OCI-LY1 (cell line): ENCODE data around the gene ATP11A.

Source experiments
- H2AFZ ChIP-seq: fragments of 200-600 bp; sonication (generic), shearing (Covaris generic); 2 replicates; pipeline ENCODE4 v1.6.0; 2014; ENCODE audit warnings: antibody characterized with exemption, mild to moderate bottlenecking, low read length
- H3F3A ChIP-seq: fragments of 200-600 bp; sonication (generic), shearing (Covaris generic); 2 replicates; pipeline ENCODE4 v1.6.0; 2014; ENCODE audit warnings: mild to moderate bottlenecking, antibody characterized with exemption, low read length, moderate library complexity; ENCODE audit not compliant: insufficient read depth
- H3K27ac ChIP-seq: fragments of 200-600 bp; sonication (generic); 2 replicates; pipeline ENCODE4 v1.5.1; 2014; ENCODE audit warnings: low read length, mixed run types, mild to moderate bottlenecking, low read depth; ENCODE audit not compliant: poor library complexity, severe bottlenecking
- H3K27me3 ChIP-seq: fragments of 200-600 bp; sonication (generic); 2 replicates; pipeline ENCODE4 v1.6.0; 2014; ENCODE audit warnings: antibody characterized with exemption, mild to moderate bottlenecking, low read length, moderate library complexity; ENCODE audit not compliant: insufficient read depth
- H3K36me3 ChIP-seq: fragments of 200-600 bp; sonication (generic); 2 replicates; pipeline ENCODE4 v1.6.1; 2014; ENCODE audit warnings: mild to moderate bottlenecking, antibody characterized with exemption, low read length, moderate library complexity, mixed read lengths; ENCODE audit not compliant: insufficient read depth
- H3K4me1 ChIP-seq: fragments of 200-600 bp; sonication (generic); 2 replicates; pipeline ENCODE4 v1.5.1; 2014; ENCODE audit warnings: mild to moderate bottlenecking, low read length, moderate library complexity; ENCODE audit not compliant: insufficient read depth, severe bottlenecking
- H3K4me2 ChIP-seq: fragments of 200-600 bp; sonication (generic), shearing (Covaris generic); 2 replicates; pipeline ENCODE4 v1.6.1; 2014; ENCODE audit warnings: low read length
- H3K4me3 ChIP-seq: fragments of 200-600 bp; sonication (generic); 2 replicates; pipeline ENCODE4 v1.5.1; 2014; ENCODE audit warnings: low read length, low read depth, mild to moderate bottlenecking, mixed read lengths; ENCODE audit not compliant: poor library complexity, severe bottlenecking
- H3K79me2 ChIP-seq: fragments of 200-600 bp; shearing (Covaris generic); 2 replicates; pipeline ENCODE4 v1.6.1; 2016; ENCODE audit warnings: mixed run types, low read length, mixed read lengths; ENCODE audit not compliant: insufficient read depth
- H3K9ac ChIP-seq: fragments of 200-600 bp; sonication (generic), shearing (Covaris generic); 2 replicates; pipeline ENCODE4 v1.6.1; 2014; ENCODE audit warnings: mild to moderate bottlenecking, low read length, mixed read lengths
- H3K9me2 ChIP-seq: fragments of 200-600 bp; sonication (generic), shearing (Covaris generic); 2 replicates; pipeline ENCODE4 v1.6.1; 2014; ENCODE audit warnings: low read depth, mild to moderate bottlenecking, low read length, mixed read lengths
- H3K9me3 ChIP-seq: fragments of 200-600 bp; shearing (Covaris generic); 2 replicates; pipeline ENCODE4 v1.6.1; 2014; ENCODE audit warnings: low read length, mixed read lengths
- H4K20me1 ChIP-seq: fragments of 200-600 bp; sonication (generic), shearing (Covaris generic); 2 replicates; pipeline ENCODE4 v1.6.0; 2016; ENCODE audit warnings: mild to moderate bottlenecking, low read length; ENCODE audit not compliant: insufficient read depth
- CTCF ChIP-seq: fragments of 200-600 bp; sonication (generic), shearing (Covaris generic); IDR thresholded peaks from 2 replicates; pipeline ENCODE4 v1.5.1; 2017; ENCODE audit warnings: mild to moderate bottlenecking, antibody characterized with exemption, low read length, moderate library complexity, mixed read lengths
- EZH2 ChIP-seq: fragments of 200-600 bp; sonication (generic), shearing (Covaris generic); IDR thresholded peaks from 2 replicates; pipeline ENCODE4 v1.8.0; 2017; ENCODE audit warnings: borderline replicate concordance, mixed run types, mild to moderate bottlenecking, antibody characterized with exemption, low read length, moderate library complexity, mixed read lengths

The ATP11A gene

GRCh38 chr13:112695121-112695520, 5.3 kb downstream of the ATP11A start:
- Histone ChIP-seq H4K20me1 (0 out of 2 replicates have a peak, but pooled peaks cover 6% of the 10 kb centered on the region), H3K4me3 (no peak overlapping the region), H3K27me3 (peaks cover 14% of the 10 kb centered on the region), H3K4me2 (no peak overlapping the region), H2AFZ (no peak overlapping the region), H3K79me2 (no peaks in the 10 kb centered on the region), H3K9me3 (no peaks in the 10 kb centered on the region), H3K9ac (no peak overlapping the region), H3F3A (no peaks in the 10 kb centered on the region), H3K4me1 (peaks cover 31% of the 10 kb centered on the region), H3K9me2 (no peaks in the 10 kb centered on the region), H3K36me3 (peaks cover 3% of the 10 kb centered on the region; the same call in 1 of the 2 replicates), H3K27ac (no peak overlapping the region)
- TF ChIP-seq EZH2 (no peak), CTCF (no peak)

- Histone ChIP-seq H3K9ac (no peak overlapping the region), H2AFZ (no peak overlapping the region), H3K36me3 (peaks cover 3% of the 10 kb centered on the region; the same call in 1 of the 2 replicates), H3K9me2 (no peaks in the 10 kb centered on the region), H3K9me3 (no peaks in the 10 kb centered on the region), H3K4me3 (no peak overlapping the region), H3F3A (no peaks in the 10 kb centered on the region), H3K79me2 (no peaks in the 10 kb centered on the region), H3K27ac (no peak overlapping the region), H3K4me1 (peaks cover 22% of the 10 kb centered on the region), H3K27me3 (peaks cover 14% of the 10 kb centered on the region), H3K4me2 (no peak overlapping the region), H4K20me1 (0 out of 2 replicates have a peak, but pooled peaks cover 6% of the 10 kb centered on the region)
- TF ChIP-seq EZH2 (no peak), CTCF (no peak)
Measured at GRCh38 chr13:112696001-112696868, 6.4 kb downstream of the ATP11A start.

GRCh38 chr13:112696869-112697465, 7.1 kb downstream of the ATP11A start:
- no peak overlapping the region for H2AFZ ChIP-seq
- H4K20me1 ChIP-seq, result 0 out of 2 replicates have a peak, but pooled peaks cover 6% of the 10 kb centered on the region

More at GRCh38 chr13:112696869-112697465, 7.1 kb downstream of the ATP11A start:
- no peaks in the 10 kb centered on the region for H3K9me3 ChIP-seq
- peaks cover 14% of the 10 kb centered on the region for H3K27me3 ChIP-seq
- no peak overlapping the region for H3K9ac ChIP-seq
- peaks cover 3% of the 10 kb centered on the region; the same call in 1 of the 2 replicates for H3K36me3 ChIP-seq
- no peak overlapping the region for H3K4me3 ChIP-seq
- no peaks in the 10 kb centered on the region for H3K79me2 ChIP-seq
- no peak overlapping the region for H3K27ac ChIP-seq
- no peaks in the 10 kb centered on the region for H3K9me2 ChIP-seq
- H3K4me2 ChIP-seq, result no peak overlapping the region
- TF ChIP-seq CTCF (no peak), EZH2 (no peak)
- H3K4me1 ChIP-seq, result peaks cover 15% of the 10 kb centered on the region
- H3F3A ChIP-seq, result no peaks in the 10 kb centered on the region
